Upper lobe of left lung (tissue), 6 donors: ENCODE measurements around the gene MEGF11. TPM values are rescaled to one million over a fixed set of nuclear protein-coding genes. Genes with fewer than 3 reads are reported as not detected.
A peak's percentile ranks its signal among the peaks of the same experiment; 100 is the strongest.

Experiments
- ATAC-seq, 2 donors: fragments of 200-7000 bp; cut with Tn5 transposase; one replicate each; pipeline ENCODE4 v1.9.1; 2022; ENCODE audit warnings: mild to moderate bottlenecking in 2 of 2, moderate library complexity in 2 of 2; ENCODE audit not compliant: low FRiP score in 2 of 2
- DNase-seq, 2 donors: peaks; one replicate each; pipeline ENCODE4 v3.0.0-alpha.2; 2019 to 2020
- H3K27ac ChIP-seq, 4 donors: fragments of 200-600 bp; sonication (generic); one replicate each; pipeline ENCODE4 v1.5.1; 2016 to 2019
- H3K27me3 ChIP-seq, 4 donors: fragments of 200-600 bp; sonication (generic); one replicate each; pipeline ENCODE4 v1.5.1; 2017 to 2019
- H3K36me3 ChIP-seq, 4 donors: fragments of 200-600 bp; sonication (generic); one replicate each; pipeline ENCODE4 v1.5.1; 2016 to 2019
- H3K4me1 ChIP-seq, 4 donors: fragments of 200-600 bp; sonication (generic); one replicate each; pipeline ENCODE4 v1.5.1; 2018 to 2019
- H3K4me3 ChIP-seq, 4 donors: fragments of 200-600 bp; sonication (generic); one replicate each; pipeline ENCODE4 v1.5.1; 2017 to 2019; ENCODE audit warnings: mild to moderate bottlenecking in 2 of 4, moderate library complexity in 1 of 4
- H3K9me3 ChIP-seq, 4 donors: fragments of 200-600 bp; sonication (generic); one replicate each; pipeline ENCODE4 v1.5.1; 2018 to 2019
- CTCF ChIP-seq, 6 experiments: fragments of 450-650 bp in 4 of 6; fragments of 200-600 bp in 2 of 6; sonication (generic) in 2 of 6; IDR thresholded peaks; one replicate each; pipeline ENCODE4 v1.5.1; 2016 to 2019; ENCODE audit warnings: antibody characterized with exemption in 6 of 6
- EP300 ChIP-seq, 4 donors: sonication (generic); formaldehyde crosslinking; IDR thresholded peaks; one replicate each; pipeline ENCODE4 v1.5.1; 2017; ENCODE audit warnings: antibody characterized with exemption in 4 of 4, control low read depth in 2 of 4
- POLR2A ChIP-seq, 4 donors: fragments of 450-650 bp; IDR thresholded peaks; one replicate each; pipeline ENCODE4 v1.5.1; 2016 to 2017; ENCODE audit warnings: antibody characterized with exemption in 4 of 4, mild to moderate bottlenecking in 2 of 4
- POLR2AphosphoS5 ChIP-seq, 2 donors: sonication (generic); formaldehyde crosslinking; IDR thresholded peaks; one replicate each; pipeline ENCODE4 v1.5.1; 2017; ENCODE audit warnings: antibody characterized with exemption in 2 of 2
- WGBS, 2 donors: methylation state at CpG; one replicate each; pipeline ENCODE4 v1.1.5; 2017 to 2018; 5-methylcytosine and 5-hydroxymethylcytosine counted together
- total RNA-seq, 6 donors: library from RNA; depleted of rRNA in 4 of 6; stranded (reverse); fragments of >200 nt in 4 of 6; gene quantifications; one replicate each; pipeline versions ENCODE4 v1.1.0 to v1.2.1, GENCODE V29; 2016 to 2021
- donor health status: DM: no; HTN: no; CAD: no; lungs with moderate emphysema.
- donor health status: DM: no; HTN: yes; CAD: no; lungs with severe emphysema.

Gene MEGF11
- total RNA-seq, 6 donors from 2014 or later: 1.5 to 4.0 (median 3.5) TPM; not detected in 3

GRCh38 chr15:65902373-65902772 lies 351.2 kb downstream of the MEGF11 start:
- no peak overlapping the region for H3K4me3 ChIP-seq
- no peaks in the 10 kb centered on the region for H3K9me3 ChIP-seq
- ATAC-seq: peak; percentile 83 to 95
- H3K27ac ChIP-seq: peak overlapping the region in 3 of 4 donors; percentile 2 to 46 (median 6)
- WGBS, 2 donors: 47 to 73% methylated on average over 1 of the region's 1 CpG
- TF ChIP-seq POLR2AphosphoS5 (IDR thresholded peaks at IDR 0.05): peak in 1 of 2 donors; percentile 52
- TF ChIP-seq POLR2A (IDR thresholded peaks at IDR 0.05): no peak
- H3K27me3 ChIP-seq: no peaks in the 10 kb centered on the region
- H3K4me1 ChIP-seq: peaks cover 8 to 16% (median 9%) of the 10 kb centered on the region in 4 donors
- H3K36me3 ChIP-seq: peaks cover 0 to 83% (median 34%) of the 10 kb centered on the region in 4 donors
- peak in 1 of 2 donors; percentile 88 for DNase-seq

- no peaks in the 10 kb centered on the region for H3K27me3 ChIP-seq
- TF ChIP-seq EP300 (IDR thresholded peaks at IDR 0.05): no peak
- TF ChIP-seq POLR2A (IDR thresholded peaks at IDR 0.05): no peak
- no peak for TF ChIP-seq CTCF (IDR thresholded peaks at IDR 0.05)
- no peak for TF ChIP-seq POLR2AphosphoS5 (IDR thresholded peaks at IDR 0.05)
- H3K4me3 ChIP-seq: no peak overlapping the region
- 91 to 96% methylated on average over 3 of the region's 3 CpGs for WGBS, 2 donors
- DNase-seq: no peak
- H3K4me1 ChIP-seq: peaks cover 8 to 18% (median 11%) of the 10 kb centered on the region in 4 donors
- ATAC-seq: no peak
- no peaks in the 10 kb centered on the region for H3K9me3 ChIP-seq
- peaks cover 0 to 83% (median 34%) of the 10 kb centered on the region in 4 donors for H3K36me3 ChIP-seq
- H3K27ac ChIP-seq: peak overlapping the region in 2 of 4 donors; percentile 2 to 46
Measured at GRCh38 chr15:65901836-65902235, 351.7 kb downstream of the MEGF11 start.

GRCh38 chr15:65901336-65901735 lies 352.2 kb downstream of the MEGF11 start:
- no peaks in the 10 kb centered on the region for H3K9me3 ChIP-seq
- ATAC-seq (no peak), DNase-seq (no peak)
- no peaks in the 10 kb centered on the region for H3K27me3 ChIP-seq
- peak overlapping the region in 2 of 4 donors; percentile 2 to 46 for H3K27ac ChIP-seq
- TF ChIP-seq CTCF (IDR thresholded peaks at IDR 0.05): no peak
- no peak for TF ChIP-seq POLR2A (IDR thresholded peaks at IDR 0.05)
- TF ChIP-seq EP300 (IDR thresholded peaks at IDR 0.05): no peak
- TF ChIP-seq POLR2AphosphoS5 (IDR thresholded peaks at IDR 0.05): no peak
- H3K4me3 ChIP-seq: no peak overlapping the region
- H3K36me3 ChIP-seq: peaks cover 0 to 83% (median 34%) of the 10 kb centered on the region in 4 donors
- H3K4me1 ChIP-seq: peaks cover 9 to 23% (median 13%) of the 10 kb centered on the region in 4 donors
- 65 to 71% methylated on average over 2 of the region's 2 CpGs for WGBS, 2 donors

- H3K27me3 ChIP-seq: no peaks in the 10 kb centered on the region
- H3K36me3 ChIP-seq: peaks cover 0 to 78% (median 32%) of the 10 kb centered on the region in 4 donors
- DNase-seq: no peak
- no peak overlapping the region for H3K4me3 ChIP-seq
- H3K9me3 ChIP-seq: no peaks in the 10 kb centered on the region
- WGBS, 2 donors: 93 to 96% methylated on average over 3 of the region's 3 CpGs
- no peak for ATAC-seq
- no peak overlapping the region for H3K27ac ChIP-seq
- TF ChIP-seq POLR2A (IDR thresholded peaks at IDR 0.05) (no peak), POLR2AphosphoS5 (IDR thresholded peaks at IDR 0.05) (no peak)
- H3K4me1 ChIP-seq: peaks cover 9 to 30% (median 20%) of the 10 kb centered on the region in 4 donors
Measured at GRCh38 chr15:65900488-65900887, 353.1 kb downstream of the MEGF11 start.

GRCh38 chr15:65896236-65896635 lies 357.3 kb downstream of the MEGF11 start:
- no peak overlapping the region for H3K27ac ChIP-seq
- H3K4me1 ChIP-seq: peaks cover 0 to 14% (median 11%) of the 10 kb centered on the region in 4 donors
- DNase-seq: no peak
- H3K4me3 ChIP-seq: no peak overlapping the region
- H3K9me3 ChIP-seq: no peaks in the 10 kb centered on the region
- peaks cover 0 to 81% (median 31%) of the 10 kb centered on the region in 4 donors for H3K36me3 ChIP-seq
- TF ChIP-seq POLR2A (IDR thresholded peaks at IDR 0.05) (no peak), POLR2AphosphoS5 (IDR thresholded peaks at IDR 0.05) (no peak), EP300 (IDR thresholded peaks at IDR 0.05) (no peak), CTCF (IDR thresholded peaks at IDR 0.05) (no peak)
- ATAC-seq: no peak
- 35 to 38% methylated on average over 2 of the region's 2 CpGs for WGBS, 2 donors
- no peaks in the 10 kb centered on the region for H3K27me3 ChIP-seq

- DNase-seq (no peak), ATAC-seq (no peak)
- Histone ChIP-seq H3K4me1 (peaks cover 6 to 21% (median 11%) of the 10 kb centered on the region in 4 donors), H3K27me3 (no peaks in the 10 kb centered on the region), H3K9me3 (no peaks in the 10 kb centered on the region), H3K4me3 (no peak overlapping the region), H3K36me3 (peaks cover 3 to 74% (median 23%) of the 10 kb centered on the region in 4 donors), H3K27ac (no peak overlapping the region)
- 91 to 98% methylated on average over 5 of the region's 5 CpGs for WGBS, 2 donors
- TF ChIP-seq POLR2A (IDR thresholded peaks at IDR 0.05) (no peak), EP300 (IDR thresholded peaks at IDR 0.05) (no peak), POLR2AphosphoS5 (IDR thresholded peaks at IDR 0.05) (no peak), CTCF (IDR thresholded peaks at IDR 0.05) (no peak)
Measured at GRCh38 chr15:65893060-65893459, 360.5 kb downstream of the MEGF11 start.
